ENCODE data around the gene CWC27. TPM values are rescaled to one million over a fixed set of nuclear protein-coding genes. Genes with fewer than 3 reads are reported as not detected.

Gene CWC27
- total RNA-seq, 2 experiments from 2014 or later, result 37.5 to 38.0 TPM

- ChIA-PET POLR2A (no interaction called here), CTCF (no interaction called here)
These were observed 65.9 kb downstream of the CWC27 start for GRCh38 chr5:64834611-64835010.

- ChIA-PET POLR2A (no interaction called here), CTCF (no interaction called here)
These were observed 66.5 kb downstream of the CWC27 start for GRCh38 chr5:64835266-64835665.

- CTCF ChIA-PET, result no interaction called here
- POLR2A ChIA-PET, result no interaction called here
These were observed 67.5 kb downstream of the CWC27 start for GRCh38 chr5:64836190-64836755.

GRCh38 chr5:64836786-64837185 lies 68.1 kb downstream of the CWC27 start:
- POLR2A ChIA-PET, result no interaction called here
- CTCF ChIA-PET, result no interaction called here

- CTCF ChIA-PET, result no interaction called here
These were observed 69.6 kb downstream of the CWC27 start for GRCh38 chr5:64838376-64838775.

GRCh38 chr5:64838803-64839202 lies 70.1 kb downstream of the CWC27 start:
- POLR2A ChIA-PET, result no interaction called here
- CTCF ChIA-PET, result no interaction called here

More at GRCh38 chr5:64838376-64838775, 69.6 kb downstream of the CWC27 start:
- POLR2A ChIA-PET, result no interaction called here

GRCh38 chr5:64839936-64840335 lies 71.2 kb downstream of the CWC27 start:
- CTCF ChIA-PET, result interaction anchor here (0.5 kb wide), 1 partner anchor 10 kb away, joined by 4 read pairs; no protein-coding TSS in a partner anchor
- POLR2A ChIA-PET, result no interaction called here

GRCh38 chr5:64840958-64841357 lies 72.2 kb downstream of the CWC27 start:
- CTCF ChIA-PET, result no interaction called here
- POLR2A ChIA-PET, result no interaction called here

GRCh38 chr5:64853777-64854176 lies 85.0 kb downstream of the CWC27 start:
- ChIA-PET POLR2A (no interaction called here), CTCF (no interaction called here)

GRCh38 chr5:64854855-64855254 lies 86.1 kb downstream of the CWC27 start:
- POLR2A ChIA-PET, result no interaction called here

GRCh38 chr5:64859881-64860280 lies 91.2 kb downstream of the CWC27 start:
- CTCF ChIA-PET, result no interaction called here
- POLR2A ChIA-PET, result no interaction called here

More at GRCh38 chr5:64854855-64855254, 86.1 kb downstream of the CWC27 start:
- CTCF ChIA-PET, result no interaction called here

- ChIA-PET CTCF (no interaction called here), POLR2A (no interaction called here)
These were observed 92.6 kb downstream of the CWC27 start for GRCh38 chr5:64861281-64861680.

- POLR2A ChIA-PET, result no interaction called here
- CTCF ChIA-PET, result no interaction called here
These were observed 95.4 kb downstream of the CWC27 start for GRCh38 chr5:64864171-64864570.

GRCh38 chr5:64865662-64866061 lies 96.9 kb downstream of the CWC27 start:
- CTCF ChIA-PET, result no interaction called here
- POLR2A ChIA-PET, result no interaction called here

GRCh38 chr5:64869419-64869818 lies 100.7 kb downstream of the CWC27 start:
- POLR2A ChIA-PET, result no interaction called here
- CTCF ChIA-PET, result no interaction called here

- CTCF ChIA-PET, result no interaction called here
- POLR2A ChIA-PET, result no interaction called here
These were observed 103.3 kb downstream of the CWC27 start for GRCh38 chr5:64872044-64872443.

- POLR2A ChIA-PET, result no interaction called here
- CTCF ChIA-PET, result no interaction called here
These were observed 104.7 kb downstream of the CWC27 start for GRCh38 chr5:64873441-64873840.

GRCh38 chr5:64874753-64875152 lies 106.0 kb downstream of the CWC27 start:
- CTCF ChIA-PET, result no interaction called here

GRCh38 chr5:64876203-64876602 lies 107.5 kb downstream of the CWC27 start:
- ChIA-PET POLR2A (no interaction called here), CTCF (no interaction called here)

More at GRCh38 chr5:64874753-64875152, 106.0 kb downstream of the CWC27 start:
- POLR2A ChIA-PET, result no interaction called here

GRCh38 chr5:64880821-64881220 lies 112.1 kb downstream of the CWC27 start:
- CTCF ChIA-PET, result no interaction called here
- POLR2A ChIA-PET, result no interaction called here

GRCh38 chr5:64883912-64884311 lies 115.2 kb downstream of the CWC27 start:
- POLR2A ChIA-PET, result no interaction called here
- CTCF ChIA-PET, result no interaction called here

- POLR2A ChIA-PET, result no interaction called here
- CTCF ChIA-PET, result no interaction called here
These were observed 115.8 kb downstream of the CWC27 start for GRCh38 chr5:64884541-64884940.

- ChIA-PET CTCF (no interaction called here), POLR2A (no interaction called here)
These were observed 119.2 kb downstream of the CWC27 start for GRCh38 chr5:64887910-64888309.

All from activated CD8-positive, alpha-beta memory T cell treated with anti-CD3 and anti-CD28 coated beads for 36 hours (primary cell).